ENCODE results near the gene ELOA. TPM values are rescaled to one million over a fixed set of nuclear protein-coding genes. Genes with fewer than 3 reads are reported as not detected.
"Not testable (repeated sequence)": the region's sequence is repeated elsewhere in the genome, so short reads cannot be mapped to it uniquely, and the experiment has no call there.

Gene ELOA
- polyA plus RNA-seq, 6 donors from 2014 or later: 15.5 to 74.6 (median 46.1) TPM

DNA sequence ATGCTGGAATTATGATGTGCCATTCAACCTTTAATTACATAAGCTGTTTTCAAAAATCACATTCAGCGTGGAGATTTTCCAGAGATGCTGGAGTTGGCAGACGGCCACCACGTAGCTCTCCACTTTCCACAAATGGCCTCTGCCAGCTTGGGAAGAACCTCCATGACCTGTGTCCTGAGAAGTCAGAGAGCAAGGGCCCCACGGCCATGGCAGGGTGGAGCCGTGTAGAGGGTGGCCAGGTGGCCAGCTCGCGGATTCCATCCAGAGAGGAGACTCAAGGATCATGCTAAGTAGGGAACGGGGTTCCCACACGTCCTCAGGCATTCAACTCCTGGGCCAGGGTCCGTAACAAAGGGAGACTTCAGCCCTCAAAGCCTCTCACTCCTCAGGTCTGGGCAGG lies 58.6 kb downstream of the ELOA start:
- no peak for DNase-seq
- H3K9me3 Mint-ChIP-seq: no peaks in the 10 kb centered on the region
- H3K4me1 Mint-ChIP-seq: peaks cover 12 to 33% (median 22%) of the 10 kb centered on the region in 3 donors
- ATAC-seq (ENCODE audit: low read depth in 2 of 2): no peak
- H3K4me3 Mint-ChIP-seq: peak overlapping the region; percentile 41 to 94 (median 60)
- peak overlapping the region in 4 of 6 donors; percentile 60 to 85 (median 78) for H3K27ac Mint-ChIP-seq
- peaks cover 0 to 16% of the 10 kb centered on the region in 2 donors for H3K36me3 Mint-ChIP-seq
- no peaks in the 10 kb centered on the region for H3K27me3 Mint-ChIP-seq

DNA sequence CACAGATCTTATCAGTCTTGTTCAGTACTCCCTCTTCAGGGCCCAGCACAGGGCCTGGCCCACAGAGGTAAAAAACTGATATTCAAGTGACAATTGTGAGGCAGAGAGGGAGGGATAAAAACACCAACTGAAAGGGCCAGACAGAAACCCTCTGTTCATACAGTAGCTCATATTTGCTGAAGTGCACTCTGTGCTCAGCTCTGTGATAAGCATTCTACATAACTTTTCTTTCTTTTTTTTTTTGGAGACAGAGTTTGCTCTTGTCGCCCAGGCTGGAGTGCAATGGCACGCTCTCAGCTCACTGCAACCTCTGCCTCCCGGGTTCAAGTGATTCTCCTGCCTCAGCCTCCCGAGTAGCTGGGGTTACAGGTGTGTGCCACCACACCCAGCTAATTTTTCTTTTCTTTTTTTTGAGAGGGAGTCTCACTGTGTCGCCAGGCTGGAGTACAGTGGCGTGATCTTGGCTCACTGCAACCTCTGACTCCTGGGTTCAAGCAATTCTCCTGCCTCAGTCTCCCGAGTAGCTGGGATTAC lies 59.6 kb downstream of the ELOA start:
- Mint-ChIP-seq H3K4me3 (peak overlapping the region in 5 of 8 donors; percentile 24 to 84 (median 49)), H3K27ac (peak overlapping the region in 3 of 6 donors; percentile 47 to 83 (median 65)), H3K36me3 (peaks cover 4 to 16% of the 10 kb centered on the region in 2 donors), H3K4me1 (peaks cover 12 to 33% (median 22%) of the 10 kb centered on the region in 3 donors)
- ATAC-seq (ENCODE audit: low read depth in 2 of 2); H3K27me3 Mint-ChIP-seq; H3K9me3 Mint-ChIP-seq; DNase-seq: not testable (repeated sequence)

DNA sequence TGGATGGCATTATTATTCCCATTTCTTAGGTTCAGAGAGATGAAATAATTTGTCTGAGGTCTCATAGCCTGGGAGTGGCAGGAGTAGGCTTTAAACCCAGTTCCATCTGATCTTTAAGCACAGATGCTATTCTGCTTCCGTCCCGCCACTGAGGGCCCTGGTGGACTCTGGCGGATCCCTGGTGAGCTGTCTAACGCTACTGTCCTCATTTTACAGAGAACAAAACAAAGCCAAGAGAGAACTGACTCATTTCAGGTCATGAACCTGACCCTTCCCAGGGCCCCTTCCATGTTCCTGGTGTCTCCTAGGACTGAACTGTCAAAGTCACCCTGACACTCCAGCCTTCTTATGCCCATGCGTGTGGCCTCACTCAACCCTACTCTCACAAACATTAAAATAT lies 60.4 kb downstream of the ELOA start:
- Mint-ChIP-seq H3K27ac (peak overlapping the region in 2 of 6 donors; percentile 19 to 43), H3K27me3 (no peaks in the 10 kb centered on the region)

GRCh38 chr1:23804183-23804835 lies 61.0 kb downstream of the ELOA start:
- Mint-ChIP-seq H3K27ac (peak overlapping the region in 2 of 6 donors; percentile 33 to 34), H3K4me3 (peak overlapping the region in 1 of 8 donors; percentile 61), H3K36me3 (peaks cover 4 to 16% of the 10 kb centered on the region in 2 donors), H3K4me1 (peaks cover 8 to 31% (median 22%) of the 10 kb centered on the region in 3 donors), H3K9me3 (no peaks in the 10 kb centered on the region), H3K27me3 (no peaks in the 10 kb centered on the region)
- ATAC-seq (ENCODE audit: low read depth in 2 of 2) (no peak), DNase-seq (no peak)

More for the DNA sequence above, 60.4 kb downstream of the ELOA start:
- DNase-seq: no peak
- Mint-ChIP-seq H3K4me3 (peak overlapping the region in 2 of 8 donors; percentile 35 to 61), H3K4me1 (peaks cover 10 to 33% (median 22%) of the 10 kb centered on the region in 3 donors), H3K36me3 (peaks cover 4 to 16% of the 10 kb centered on the region in 2 donors), H3K9me3 (no peaks in the 10 kb centered on the region)
- no peak for ATAC-seq (ENCODE audit: low read depth in 2 of 2)

GRCh38 chr1:23805025-23805424 lies 61.8 kb downstream of the ELOA start:
- no peak overlapping the region for H3K27ac Mint-ChIP-seq
- H3K27me3 Mint-ChIP-seq: no peaks in the 10 kb centered on the region
- peak overlapping the region in 1 of 8 donors; percentile 61 for H3K4me3 Mint-ChIP-seq

GRCh38 chr1:23806280-23806679 lies 63.0 kb downstream of the ELOA start:
- peak overlapping the region in 1 of 8 donors; percentile 66 for H3K4me3 Mint-ChIP-seq
- peaks cover 4 to 16% of the 10 kb centered on the region in 2 donors for H3K36me3 Mint-ChIP-seq
- peak overlapping the region in 2 of 6 donors; percentile 53 to 94 for H3K27ac Mint-ChIP-seq
- H3K4me1 Mint-ChIP-seq: peaks cover 23 to 38% (median 31%) of the 10 kb centered on the region in 3 donors
- H3K9me3 Mint-ChIP-seq: no peaks in the 10 kb centered on the region
- no peaks in the 10 kb centered on the region for H3K27me3 Mint-ChIP-seq
- ATAC-seq (ENCODE audit: low read depth in 2 of 2) (no peak), DNase-seq (no peak)

More at GRCh38 chr1:23805025-23805424, 61.8 kb downstream of the ELOA start:
- no peaks in the 10 kb centered on the region for H3K9me3 Mint-ChIP-seq
- DNase-seq: no peak
- peaks cover 10 to 31% (median 24%) of the 10 kb centered on the region in 3 donors for H3K4me1 Mint-ChIP-seq
- peaks cover 4 to 16% of the 10 kb centered on the region in 2 donors for H3K36me3 Mint-ChIP-seq
- no peak for ATAC-seq (ENCODE audit: low read depth in 2 of 2)

GRCh38 chr1:23807453-23807852 lies 64.2 kb downstream of the ELOA start:
- no peak for ATAC-seq (ENCODE audit: low read depth in 2 of 2)
- peaks cover 4 to 16% of the 10 kb centered on the region in 2 donors for H3K36me3 Mint-ChIP-seq
- no peak overlapping the region for H3K4me3 Mint-ChIP-seq
- no peaks in the 10 kb centered on the region for H3K9me3 Mint-ChIP-seq
- H3K27ac Mint-ChIP-seq: peak overlapping the region in 2 of 6 donors; percentile 4 to 87
- H3K27me3 Mint-ChIP-seq: no peaks in the 10 kb centered on the region
- DNase-seq: no peak
- H3K4me1 Mint-ChIP-seq: peaks cover 27 to 40% (median 34%) of the 10 kb centered on the region in 3 donors

DNA sequence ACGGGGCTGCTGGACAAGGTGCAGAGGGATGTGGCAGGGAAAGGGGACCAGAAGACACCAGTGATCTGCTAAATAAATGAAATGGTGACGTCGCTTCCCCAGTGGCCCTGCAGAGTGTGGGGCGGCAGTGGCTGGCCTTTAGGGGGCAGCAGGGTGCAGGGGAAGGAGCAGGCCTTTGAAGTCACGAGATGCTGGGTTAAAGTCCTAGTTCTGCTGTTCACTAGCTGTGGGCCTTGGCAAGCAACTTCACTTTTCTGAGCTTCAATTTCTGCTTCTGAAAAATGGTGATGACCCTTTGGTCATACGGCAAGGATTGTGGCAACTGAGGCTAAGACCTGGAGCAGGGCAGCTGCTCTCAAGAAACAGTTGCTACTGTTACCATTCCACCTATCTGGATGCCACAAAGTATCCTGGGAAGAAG lies 66.5 kb downstream of the ELOA start:
- H3K27ac Mint-ChIP-seq: peak overlapping the region in 5 of 6 donors; percentile 41 to 94 (median 80)
- ATAC-seq (ENCODE audit: low read depth in 2 of 2) (peak; percentile 84 to 87), DNase-seq (peak; percentile 85)
- H3K4me1 Mint-ChIP-seq: peaks cover 33 to 38% (median 37%) of the 10 kb centered on the region in 3 donors
- peaks cover 4 to 9% of the 10 kb centered on the region in 2 donors for H3K36me3 Mint-ChIP-seq
- peak overlapping the region in 2 of 8 donors; percentile 2 to 22 for H3K4me3 Mint-ChIP-seq
- H3K9me3 Mint-ChIP-seq: no peaks in the 10 kb centered on the region
- H3K27me3 Mint-ChIP-seq: no peaks in the 10 kb centered on the region

DNA sequence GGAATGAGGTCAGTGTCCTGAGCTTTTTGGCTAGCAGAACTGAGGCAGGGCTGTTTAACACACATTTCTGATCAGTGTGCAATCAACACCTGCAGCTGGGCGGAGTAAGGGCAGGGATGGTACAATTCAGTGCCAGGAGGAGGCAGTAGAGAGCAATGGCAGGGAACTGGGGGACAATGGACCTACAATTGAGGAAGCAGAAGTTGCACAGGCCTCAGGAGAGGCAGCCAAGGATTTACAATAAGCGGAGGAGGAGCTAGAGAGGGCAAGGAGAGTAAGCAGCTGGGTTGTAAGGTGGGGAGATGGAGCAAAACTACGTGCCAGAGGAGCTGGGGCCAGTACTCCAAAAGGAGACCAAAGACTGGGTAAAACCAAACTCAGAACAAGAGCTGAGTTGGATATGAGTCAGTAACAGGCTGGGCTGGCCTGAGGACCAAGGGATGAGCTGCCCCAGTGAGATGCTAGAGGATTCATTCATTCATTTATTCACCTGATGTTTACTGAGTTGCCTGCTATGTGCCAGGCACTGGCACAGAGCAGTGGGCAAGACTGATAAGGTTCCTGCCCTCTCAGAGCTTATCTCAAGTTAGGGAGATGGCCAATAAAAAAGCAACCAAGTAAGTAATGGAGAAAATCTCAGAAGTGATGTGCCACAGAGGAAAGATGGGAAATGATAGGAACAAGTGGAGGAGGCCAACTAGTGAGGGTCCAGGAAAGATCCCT lies 67.7 kb downstream of the ELOA start:
- Mint-ChIP-seq H3K4me3 (no peak overlapping the region), H3K9me3 (no peaks in the 10 kb centered on the region), H3K36me3 (peaks cover 0 to 4% of the 10 kb centered on the region in 2 donors), H3K27me3 (no peaks in the 10 kb centered on the region), H3K4me1 (peaks cover 23 to 35% (median 27%) of the 10 kb centered on the region in 3 donors), H3K27ac (peak overlapping the region in 4 of 6 donors; percentile 41 to 87 (median 78))
- peak; percentile 76 for DNase-seq
- ATAC-seq (ENCODE audit: low read depth in 2 of 2): peak; percentile 86 to 88

Other genes with a start within 250 kb of the ELOA start
- 1 to 10 TPM in 2 of 6 donors, under 1 TPM in 4; 0.06 to 1.7 (median 0.46) TPM for gene E2F2, start 212.2 kb upstream of the ELOA start, polyA plus RNA-seq (ENCODE audit: low read depth in 6 of 6)
- 10 to 100 TPM; 23.9 to 52.0 (median 31.2) TPM for gene ID3, start 184.0 kb upstream of the ELOA start, polyA plus RNA-seq (ENCODE audit: low read depth in 6 of 6)
- gene RPL11, start 51.7 kb upstream of the ELOA start, polyA plus RNA-seq (ENCODE audit: low read depth in 6 of 6): 1,000 to 10,000 TPM; 1,123 to 1,541 (median 1,429) TPM
- gene PITHD1, start 34.9 kb downstream of the ELOA start, polyA plus RNA-seq (ENCODE audit: low read depth in 6 of 6): 100 to 1,000 TPM in 2 of 6 donors, 10 to 100 TPM in 4; 64.4 to 110 (median 89.0) TPM
- gene LYPLA2, start 47.7 kb downstream of the ELOA start, polyA plus RNA-seq (ENCODE audit: low read depth in 6 of 6): 10 to 100 TPM; 45.3 to 77.4 (median 67.3) TPM
- 1 to 10 TPM in 5 of 6 donors, not detected in 1; 3.8 to 7.9 (median 4.3) TPM for gene GALE, start 57.3 kb downstream of the ELOA start, polyA plus RNA-seq (ENCODE audit: low read depth in 6 of 6)
- 10 to 100 TPM; 16.0 to 42.2 (median 27.7) TPM for gene HMGCL, start 82.0 kb downstream of the ELOA start, polyA plus RNA-seq (ENCODE audit: low read depth in 6 of 6)
- 1 to 10 TPM; 3.2 to 9.6 (median 7.2) TPM for gene FUCA1, start 124.8 kb downstream of the ELOA start, polyA plus RNA-seq (ENCODE audit: low read depth in 6 of 6)
- 10 to 100 TPM; 28.7 to 66.0 (median 47.1) TPM for gene CNR2, start 169.9 kb downstream of the ELOA start, polyA plus RNA-seq (ENCODE audit: low read depth in 6 of 6)
- 100 to 1,000 TPM; 152 to 189 (median 174) TPM for gene PNRC2, start 216.4 kb downstream of the ELOA start, polyA plus RNA-seq (ENCODE audit: low read depth in 6 of 6)
- gene SRSF10, start 236.9 kb downstream of the ELOA start, polyA plus RNA-seq (ENCODE audit: low read depth in 6 of 6): 100 to 1,000 TPM; 105 to 167 (median 146) TPM